Neuronal stem cell (in vitro differentiated cells): ENCODE measurements around the gene SCFD2.

ENCODE experiments used
- DNase-seq: peaks from one replicate; pipeline ENCODE4 v3.0.0-alpha.2; 2013; ENCODE audit warnings: low spot score
- H2AFZ ChIP-seq: one replicate; pipeline ENCODE4 v1.6.1; 2013; ENCODE audit warnings: mild to moderate bottlenecking, low read length, inconsistent platforms
- H2AK5ac ChIP-seq: 2 replicates; pipeline ENCODE4 v1.6.1; 2013; ENCODE audit warnings: low read depth, mild to moderate bottlenecking, inconsistent platforms, low read length, moderate library complexity, mixed read lengths
- H2BK120ac ChIP-seq: 2 replicates; pipeline ENCODE4 v1.6.1; 2013; ENCODE audit warnings: low read depth, mild to moderate bottlenecking, inconsistent platforms, low read length, moderate library complexity, mixed read lengths
- H2BK12ac ChIP-seq: one replicate; pipeline ENCODE4 v1.6.1; 2013; ENCODE audit warnings: low read length, inconsistent platforms
- H2BK15ac ChIP-seq: 2 replicates; pipeline ENCODE4 v1.6.1; 2013; ENCODE audit warnings: mild to moderate bottlenecking, low read length, inconsistent platforms, mixed read lengths
- H2BK5ac ChIP-seq: one replicate; pipeline ENCODE4 v1.6.1; 2013; ENCODE audit warnings: inconsistent platforms, mild to moderate bottlenecking, low read length, moderate library complexity
- H3K14ac ChIP-seq: one replicate; pipeline ENCODE4 v1.6.1; 2013; ENCODE audit warnings: low read length, inconsistent platforms
- H3K18ac ChIP-seq: 2 replicates; pipeline ENCODE4 v1.6.1; 2013; ENCODE audit warnings: low read length, inconsistent platforms
- H3K23ac ChIP-seq: 2 replicates; pipeline ENCODE4 v1.6.1; 2013; ENCODE audit warnings: low read depth, mild to moderate bottlenecking, mixed read lengths, low read length, inconsistent platforms; ENCODE audit not compliant: poor library complexity
- H3K27ac ChIP-seq: replicated peaks from 3 replicates; pipeline ENCODE4 v1.5.1; 2013; ENCODE audit warnings: low read length, inconsistent platforms
- H3K27me3 ChIP-seq, 3 experiments: 2 replicates each; pipeline ENCODE4 v1.6.1; 2013; ENCODE audit warnings: low read length in 3 of 3, mild to moderate bottlenecking in 2 of 3, inconsistent platforms in 1 of 3, low read depth in 1 of 3, mixed read lengths in 1 of 3, moderate library complexity in 1 of 3; ENCODE audit not compliant: control insufficient read depth in 3 of 3, insufficient read depth in 3 of 3
- H3K36me3 ChIP-seq, 2 donors: replicated peaks in 1 of 2; 2 replicates each; pipeline ENCODE4 v1.6.1; 2013; ENCODE audit warnings: low read length in 2 of 2; ENCODE audit not compliant: control insufficient read depth in 2 of 2, insufficient read depth in 2 of 2
- H3K4ac ChIP-seq: 2 replicates; pipeline ENCODE4 v1.6.1; 2013; ENCODE audit warnings: inconsistent platforms, mild to moderate bottlenecking, low read length, moderate library complexity
- H3K4me1 ChIP-seq, 2 donors: 1 replicate in 1 of 2; 2 replicates in 1 of 2; pipeline ENCODE4 v1.6.1; 2013; ENCODE audit warnings: low read length in 2 of 2, low read depth in 1 of 2; ENCODE audit not compliant: control insufficient read depth in 2 of 2, insufficient read depth in 1 of 2
- H3K4me2 ChIP-seq: one replicate; pipeline ENCODE4 v1.6.1; 2013; ENCODE audit warnings: mild to moderate bottlenecking, low read length, inconsistent platforms; ENCODE audit not compliant: insufficient read depth, poor library complexity, severe bottlenecking
- H3K4me3 ChIP-seq, 2 donors: 2 replicates each; pipeline ENCODE4 v1.5.1; 2013; ENCODE audit warnings: low read length in 2 of 2, mild to moderate bottlenecking in 2 of 2, inconsistent platforms in 1 of 2, moderate library complexity in 1 of 2
- H3K79me1 ChIP-seq: one replicate; pipeline ENCODE4 v1.6.1; 2013; ENCODE audit warnings: low read depth, mild to moderate bottlenecking, inconsistent platforms, low read length, moderate library complexity
- H3K9ac ChIP-seq: one replicate; pipeline ENCODE4 v1.6.1; 2013; ENCODE audit warnings: mild to moderate bottlenecking, low read depth, low read length, inconsistent platforms; ENCODE audit not compliant: poor library complexity
- H3K9me3 ChIP-seq, 2 donors: replicated peaks in 1 of 2; 2 replicates each; pipeline versions ENCODE3 to v1.6.1; 2013; ENCODE audit warnings: low read length in 2 of 2, mild to moderate bottlenecking in 2 of 2, inconsistent platforms in 1 of 2, low read depth in 1 of 2, mixed read lengths in 1 of 2, moderate library complexity in 1 of 2; ENCODE audit not compliant: control insufficient read depth in 2 of 2, insufficient read depth in 1 of 2
- H4K8ac ChIP-seq: one replicate; pipeline ENCODE4 v1.6.1; 2013; ENCODE audit warnings: low read depth, mild to moderate bottlenecking, inconsistent platforms, low read length, moderate library complexity
- H4K91ac ChIP-seq: one replicate; pipeline ENCODE4 v1.6.1; 2013; ENCODE audit warnings: low read length, low read depth, mild to moderate bottlenecking, inconsistent platforms; ENCODE audit not compliant: poor library complexity
- WGBS, 2 donors: extraction: QIAGEN DNeasy Blood & Tissue Kit; methylation state at CpG; one replicate each; pipeline ENCODE4 v1.1.7; 2013; ENCODE audit warnings: missing lambda C conversion rate in 2 of 2, mixed read lengths in 1 of 2; ENCODE audit not compliant: insufficient read length in 2 of 2, insufficient replicate concordance in 1 of 2; ENCODE audit errors: extremely low coverage in 2 of 2; 5-methylcytosine and 5-hydroxymethylcytosine counted together

The SCFD2 gene

DNA sequence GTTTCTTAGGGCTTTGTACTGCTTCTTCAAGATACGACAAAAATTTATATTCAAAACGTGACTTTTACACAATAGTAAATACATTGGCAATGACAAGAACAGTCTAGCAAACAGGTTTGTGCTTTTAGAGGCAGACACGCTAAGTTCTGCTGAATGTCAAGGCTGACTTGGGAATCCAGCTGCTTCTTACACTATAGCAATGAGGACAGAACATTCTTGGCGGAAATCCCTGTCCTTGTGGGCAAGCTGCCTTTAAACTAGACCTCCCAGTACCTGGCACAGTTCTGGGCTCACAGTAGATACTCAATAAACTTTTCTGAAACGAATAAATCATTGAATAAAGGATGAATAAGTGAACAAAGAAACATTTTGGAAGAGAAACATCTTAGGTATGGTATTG is 355.5 kb downstream of the SCFD2 start:
- Histone ChIP-seq H3K4me2 (no peak overlapping the region), H3K18ac (no peak overlapping the region), H3K4me3 (no peak overlapping the region), H3K23ac (no peak overlapping the region), H3K9me3 (no peaks in the 10 kb centered on the region), H4K91ac (no peak overlapping the region), H3K9ac (no peak overlapping the region), H3K4ac (no peak overlapping the region), H3K27ac (no peak overlapping the region), H2BK120ac (no peak overlapping the region), H3K79me1 (no peaks in the 10 kb centered on the region), H3K4me1 (peaks cover 0 to 17% of the 10 kb centered on the region in 2 donors), H3K27me3 (no peaks in the 10 kb centered on the region), H2BK12ac (no peak overlapping the region), H3K14ac (no peak overlapping the region), H2AK5ac (no peak overlapping the region), H2AFZ (no peak overlapping the region), H2BK15ac (no peak overlapping the region), H2BK5ac (no peak overlapping the region), H4K8ac (no peak overlapping the region), H3K36me3 (no peaks in the 10 kb centered on the region)
- no peak for DNase-seq
- WGBS, 2 donors, result no CpG with 5 or more reads among the region's 5 CpGs

DNA sequence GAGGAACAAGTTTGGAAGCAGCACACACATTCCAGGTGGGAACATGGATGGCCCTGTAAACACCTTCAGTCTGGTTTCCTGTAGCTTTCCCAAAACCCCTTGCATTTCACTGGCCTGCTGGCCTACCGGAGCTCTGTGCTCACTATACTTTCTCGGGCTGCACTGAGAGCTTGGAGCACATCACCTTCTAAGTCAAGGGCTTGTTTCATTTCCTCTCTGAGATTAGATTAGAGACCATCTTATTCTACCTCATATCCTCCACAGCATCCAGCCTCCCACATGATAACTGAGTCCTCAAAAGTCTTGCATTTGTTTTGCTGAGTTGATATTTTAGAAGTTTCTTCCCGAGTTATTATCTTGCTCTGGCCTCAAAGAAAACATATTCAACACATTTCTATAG is 356.0 kb downstream of the SCFD2 start:
- Histone ChIP-seq H2AK5ac (no peak overlapping the region), H3K4me2 (no peak overlapping the region), H2AFZ (no peak overlapping the region), H3K27me3 (no peaks in the 10 kb centered on the region), H3K79me1 (no peaks in the 10 kb centered on the region), H4K91ac (no peak overlapping the region), H3K27ac (no peak overlapping the region), H3K4ac (no peak overlapping the region), H2BK12ac (no peak overlapping the region), H4K8ac (no peak overlapping the region), H3K9me3 (no peaks in the 10 kb centered on the region), H2BK15ac (no peak overlapping the region), H2BK120ac (no peak overlapping the region), H3K9ac (no peak overlapping the region), H3K18ac (no peak overlapping the region), H3K23ac (no peak overlapping the region), H3K14ac (no peak overlapping the region), H3K36me3 (no peaks in the 10 kb centered on the region), H3K4me3 (no peak overlapping the region), H3K4me1 (peaks cover 0 to 17% of the 10 kb centered on the region in 2 donors), H2BK5ac (no peak overlapping the region)
- no peak for DNase-seq
- no CpG with 5 or more reads among the region's 3 CpGs for WGBS, 2 donors

DNA sequence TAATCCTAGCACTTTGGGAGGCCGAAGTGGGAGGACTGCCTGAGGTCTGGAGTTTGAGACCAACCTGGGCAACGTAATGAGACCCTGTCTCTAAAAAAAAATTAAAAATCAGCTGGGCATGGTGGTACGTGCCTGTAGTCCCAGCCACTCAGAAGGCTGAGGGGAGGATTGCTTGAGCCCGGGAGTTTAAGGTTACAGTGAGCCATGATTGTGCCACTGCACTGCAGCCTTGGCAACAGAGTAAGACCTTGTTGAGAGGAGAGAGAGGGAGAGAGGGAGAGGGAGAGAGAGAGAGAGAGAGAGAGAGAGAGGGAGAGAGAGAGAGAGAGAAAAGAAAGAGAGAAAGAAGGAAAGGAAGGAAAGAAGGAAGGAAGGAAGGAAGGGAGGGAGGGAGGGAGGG is 358.8 kb downstream of the SCFD2 start:
- DNase-seq, result no peak
- Histone ChIP-seq H3K4me3 (no peak overlapping the region), H3K27me3 (no peaks in the 10 kb centered on the region), H2BK15ac (no peak overlapping the region), H2BK12ac (no peak overlapping the region), H3K18ac (no peak overlapping the region), H3K4ac (no peak overlapping the region), H2AK5ac (no peak overlapping the region), H3K36me3 (no peaks in the 10 kb centered on the region), H4K8ac (no peak overlapping the region), H3K4me2 (no peak overlapping the region), H3K79me1 (no peaks in the 10 kb centered on the region), H3K14ac (no peak overlapping the region), H3K9ac (no peak overlapping the region), H4K91ac (no peak overlapping the region), H3K4me1 (peaks cover 0 to 6% of the 10 kb centered on the region in 2 donors), H3K9me3 (no peaks in the 10 kb centered on the region), H2AFZ (no peak overlapping the region), H2BK120ac (no peak overlapping the region), H2BK5ac (no peak overlapping the region), H3K27ac (no peak overlapping the region), H3K23ac (no peak overlapping the region)
- WGBS, 2 donors, result no CpG with 5 or more reads among the region's 4 CpGs

DNA sequence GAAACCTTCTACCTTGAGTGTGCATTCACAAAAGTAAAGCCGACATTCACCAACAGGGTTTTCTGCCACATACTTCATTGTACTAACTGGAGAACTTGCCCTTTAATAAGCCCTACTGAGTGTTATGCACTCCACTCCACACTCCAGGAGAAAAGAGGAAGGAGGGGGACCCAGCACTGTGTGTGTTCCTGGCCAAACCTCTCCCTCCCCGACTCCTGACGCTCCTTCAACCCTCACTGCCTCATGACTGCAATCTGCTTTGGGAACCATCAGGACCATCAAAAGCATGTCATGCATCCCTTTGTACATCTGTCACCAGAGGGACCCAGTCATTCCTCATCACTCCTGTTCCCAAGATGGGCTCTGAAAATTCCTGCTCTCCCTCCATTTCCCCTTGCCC is 360.1 kb downstream of the SCFD2 start:
- Histone ChIP-seq H3K14ac (no peak overlapping the region), H3K23ac (no peak overlapping the region), H2BK12ac (no peak overlapping the region), H4K8ac (no peak overlapping the region), H2AK5ac (no peak overlapping the region), H3K9me3 (no peaks in the 10 kb centered on the region), H3K9ac (no peak overlapping the region), H2BK15ac (no peak overlapping the region), H3K4ac (no peak overlapping the region), H3K4me3 (no peak overlapping the region), H3K4me1 (no peaks in the 10 kb centered on the region), H2BK120ac (no peak overlapping the region), H2AFZ (no peak overlapping the region), H2BK5ac (no peak overlapping the region), H3K36me3 (no peaks in the 10 kb centered on the region), H3K18ac (no peak overlapping the region), H3K27ac (no peak overlapping the region), H3K27me3 (no peaks in the 10 kb centered on the region), H3K4me2 (no peak overlapping the region), H3K79me1 (no peaks in the 10 kb centered on the region), H4K91ac (no peak overlapping the region)
- DNase-seq, result no peak
- no CpG with 5 or more reads among the region's 3 CpGs for WGBS, 2 donors
